ENCODE data around the gene CATSPERE. TPM values are rescaled to one million over a fixed set of nuclear protein-coding genes. Genes with fewer than 3 reads are reported as not detected.
"Not testable (repeated sequence)": the region's sequence is repeated elsewhere in the genome, so short reads cannot be mapped to it uniquely, and the experiment has no call there.

The CATSPERE gene
- total and polyA plus RNA-seq, 2 of the 8 experiments (the other 6 are each of a cell fraction or from before 2014, with no cell fraction given): 0.05 to 0.45 TPM

DNA sequence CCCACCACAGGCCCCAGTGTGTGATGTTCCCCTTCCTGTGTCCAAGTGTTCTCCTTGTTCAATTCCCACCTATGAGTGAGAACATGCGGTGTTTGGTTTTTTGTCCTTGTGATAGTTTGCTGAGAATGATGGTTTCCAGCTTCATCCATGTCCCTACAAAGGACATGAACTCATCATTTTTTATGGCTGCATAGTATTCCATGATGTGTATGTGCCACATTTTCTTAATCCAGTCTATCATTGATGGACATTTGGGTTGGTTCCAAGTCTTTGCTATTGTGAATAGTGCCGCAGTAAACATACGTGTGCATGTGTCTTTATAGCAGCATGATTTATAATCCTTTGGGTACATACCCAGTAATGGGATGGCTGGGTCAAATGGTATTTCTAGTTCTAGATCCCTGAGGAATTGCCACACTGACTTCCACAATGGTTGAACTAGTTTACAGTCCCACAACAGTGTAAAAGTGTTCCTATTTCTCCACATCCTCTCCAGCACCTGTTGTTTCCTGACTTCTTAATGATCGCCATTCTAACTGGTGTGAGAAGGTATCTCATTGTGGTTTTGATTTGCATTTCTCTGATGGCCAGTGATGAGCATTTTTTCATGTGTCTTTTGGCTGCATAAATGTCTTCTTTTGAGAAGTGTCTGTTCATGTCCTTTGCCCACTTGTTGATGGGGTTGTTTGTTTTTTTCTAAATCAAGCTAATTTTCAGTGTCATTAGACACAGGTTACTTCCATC lies 200.7 kb downstream of the CATSPERE start:
- H2AK5ac ChIP-seq (ENCODE audit: low read depth, low read length); H2BK20ac ChIP-seq (ENCODE audit: low read length); H3K14ac ChIP-seq (ENCODE audit: insufficient read length); FAIRE-seq; H2BK5ac ChIP-seq (ENCODE audit: low read depth, low read length); H3K23me2 ChIP-seq (ENCODE audit: low read depth, low read length); H3K4me1 ChIP-seq (replicated peaks in 1 of 4; ENCODE audit: control insufficient read depth in 3 of 4, insufficient read depth in 4 of 4, low read length in 3 of 4); H4K8ac ChIP-seq (ENCODE audit: extremely low read depth, insufficient read depth, low read length); H3K4me3 ChIP-seq (ENCODE audit: extremely low read depth in 1 of 4, insufficient read depth in 2 of 4, low read depth in 3 of 4, low read length in 4 of 4); H3K4me2 ChIP-seq (ENCODE audit: insufficient read depth in 1 of 2, low read depth in 2 of 2, low read length in 2 of 2); H3K27ac ChIP-seq (ENCODE audit: low read depth, low read length); H3K18ac ChIP-seq (ENCODE audit: extremely low read depth, low read length); H3K79me1 ChIP-seq (ENCODE audit: low read depth, low read length); H3K56ac ChIP-seq (replicated peaks; ENCODE audit: insufficient read length, low read depth, low read length); H2AFZ ChIP-seq (ENCODE audit: low read length); H3K27me3 ChIP-seq (replicated peaks in 1 of 4; ENCODE audit: control insufficient read depth in 3 of 4, extremely low read depth in 1 of 4, insufficient read depth in 3 of 4, low read length in 3 of 4); H3K9me3 ChIP-seq (ENCODE audit: insufficient read depth in 2 of 2, low read depth in 1 of 2, low read length in 1 of 2); H3K4ac ChIP-seq (replicated peaks; ENCODE audit: insufficient read length, low read depth, low read length); H2BK12ac ChIP-seq (ENCODE audit: low read depth, low read length); H3K9ac ChIP-seq (replicated peaks in 1 of 4; ENCODE audit: extremely low read depth in 1 of 4, low read depth in 3 of 4, low read length in 3 of 4); H4K5ac ChIP-seq (ENCODE audit: insufficient read length, low read depth, low read length); H4K91ac ChIP-seq (replicated peaks; ENCODE audit: insufficient read length, low read length); H3K23ac ChIP-seq (ENCODE audit: insufficient read length); DNase-seq (ENCODE audit: low read depth in 1 of 2, low spot score in 2 of 2); H2BK15ac ChIP-seq (ENCODE audit: low read length); H2BK120ac ChIP-seq (replicated peaks; ENCODE audit: low read depth, low read length): not testable (repeated sequence)
- Histone ChIP-seq H4K20me1 (replicated peaks in 1 of 2; ENCODE audit: control insufficient read depth in 1 of 2, insufficient read depth in 2 of 2, low read length in 2 of 2) (peaks cover 4 to 12% of the 10 kb centered on the region in 2 experiments), H3K36me3 (ENCODE audit: control insufficient read depth in 2 of 4, insufficient read depth in 4 of 4, low read length in 3 of 4) (peaks cover 0 to 22% (median 9%) of the 10 kb centered on the region in 4 experiments; a peak in 3 of 8 replicates), H3K79me2 (ENCODE audit: control insufficient read depth in 1 of 2, insufficient read depth in 2 of 2, low read length in 2 of 2) (peaks cover 9 to 90% of the 10 kb centered on the region in 2 experiments; a peak in 3 of 4 replicates)
- 79% methylated on average over 2 of the region's 4 CpGs; no CpG with 5 or more reads in 1 of the 2 experiments for WGBS, 2 experiments (ENCODE audit: extremely low coverage in 1 of 2, insufficient coverage in 1 of 2, insufficient read length in 1 of 2, insufficient replicate concordance in 2 of 2, low coverage in 1 of 2, low lambda C conversion rate in 2 of 2, missing lambda C conversion rate in 1 of 2)
- ChIA-PET POLR2A (ENCODE audit: partially characterized antibody) (interaction anchor here (0.6 kb wide), 1 partner anchor 83 kb away, joined by 3 read pairs; no protein-coding TSS in a partner anchor), CTCF (ENCODE audit: partially characterized antibody) (interaction anchor here (0.6 kb wide), 1 partner anchor 9 kb away, joined by 3 read pairs; no protein-coding TSS in a partner anchor)
